Hepatocyte (in vitro differentiated cells): Measurements from ENCODE around the gene OBP2A.

ENCODE experiments used
- CTCF ChIP-seq: fragments of 200-600 bp; sonication (generic); IDR thresholded peaks from 2 replicates; pipeline ENCODE4 v1.5.1; 2016; ENCODE audit warnings: antibody characterized with exemption, mild to moderate bottlenecking; ENCODE audit not compliant: poor library complexity
- EZH2 ChIP-seq: fragments of 200-600 bp; sonication (generic); IDR thresholded peaks from 2 replicates; pipeline ENCODE4 v1.6.1; 2016; ENCODE audit warnings: antibody characterized with exemption, mild to moderate bottlenecking, borderline replicate concordance
- EZH2phosphoT487 ChIP-seq: fragments of 200-600 bp; sonication (generic); IDR thresholded peaks from one replicate; pipeline ENCODE4 v1.6.1; 2018; ENCODE audit warnings: antibody characterized with exemption, mild to moderate bottlenecking, low read depth, moderate library complexity; ENCODE audit not compliant: unreplicated experiment, severe bottlenecking

GRCh38 chr9:135589596-135590485 is 43.9 kb downstream of the OBP2A start:
- TF ChIP-seq CTCF, result no peak
- TF ChIP-seq EZH2, result no peak
- no peak for TF ChIP-seq EZH2phosphoT487
